GM23338 (cell line): ENCODE measurements around the gene CROCC2. TPM values are rescaled to one million over a fixed set of nuclear protein-coding genes. Genes with fewer than 3 reads are reported as not detected.

Source experiments
- ATAC-seq: fragments of 200-7000 bp; cut with Tn5 transposase; 3 replicates; pipeline ENCODE4 v1.9.1; 2020
- DNase-seq: peaks from one replicate; pipeline ENCODE4 v3.0.0-alpha.2; 2015; ENCODE audit warnings: low spot score
- H2AFZ ChIP-seq: fragments of 200-600 bp; sonication (generic); 2 replicates; pipeline ENCODE4 v1.8.0; 2016; ENCODE audit warnings: antibody characterized with exemption, mild to moderate bottlenecking, moderate library complexity
- H3F3A ChIP-seq: fragments of 200-600 bp; sonication (generic); replicated peaks from 2 replicates; pipeline ENCODE4 v1.8.0; 2017; ENCODE audit warnings: antibody characterized with exemption, mixed run types, low read depth
- H3K27ac ChIP-seq: fragments of 200-600 bp; sonication (generic); 2 replicates; pipeline ENCODE4 v1.6.1; 2016; ENCODE audit warnings: low read depth
- H3K27me3 ChIP-seq: fragments of 200-600 bp; sonication (generic); 2 replicates; pipeline ENCODE4 v1.8.0; 2016; ENCODE audit warnings: mild to moderate bottlenecking, mixed run types, moderate library complexity; ENCODE audit not compliant: insufficient read depth
- H3K36me3 ChIP-seq: fragments of 200-600 bp; sonication (generic); 2 replicates; pipeline ENCODE4 v1.8.0; 2016; ENCODE audit warnings: mild to moderate bottlenecking; ENCODE audit not compliant: insufficient read depth
- H3K4me1 ChIP-seq: fragments of 200-600 bp; sonication (generic); 2 replicates; pipeline ENCODE4 v1.8.0; 2016; ENCODE audit warnings: mild to moderate bottlenecking, moderate library complexity; ENCODE audit not compliant: insufficient read depth
- H3K4me2 ChIP-seq: fragments of 200-600 bp; sonication (generic); 2 replicates; pipeline ENCODE4 v1.7.1; 2017; ENCODE audit warnings: mixed run types
- H3K4me3 ChIP-seq: fragments of 200-600 bp; sonication (generic); 2 replicates; pipeline ENCODE4 v1.6.1; 2016; ENCODE audit warnings: mixed run types
- H3K79me2 ChIP-seq: fragments of 200-600 bp; sonication (generic); replicated peaks from 2 replicates; pipeline ENCODE4 v1.8.0; 2017; ENCODE audit warnings: mild to moderate bottlenecking; ENCODE audit not compliant: insufficient read depth
- H3K9me2 ChIP-seq: fragments of 200-600 bp; sonication (generic); 2 replicates; pipeline ENCODE4 v1.8.0; 2017; ENCODE audit not compliant: insufficient read depth
- H4K20me1 ChIP-seq: fragments of 200-600 bp; sonication (generic); replicated peaks from 2 replicates; pipeline ENCODE4 v1.8.0; 2017; ENCODE audit warnings: mild to moderate bottlenecking; ENCODE audit not compliant: insufficient read depth
- H3K27ac Mint-ChIP-seq: 2 replicates; pipeline ENCODE4 v1.8.0; 2020; ENCODE audit warnings: inconsistent platforms, mild to moderate bottlenecking, moderate library complexity, mixed read lengths
- H3K27me3 Mint-ChIP-seq: 3 replicates; pipeline ENCODE4 v1.8.0; 2022; ENCODE audit warnings: low read depth, mild to moderate bottlenecking, moderate library complexity, mixed read lengths, inconsistent platforms; ENCODE audit not compliant: insufficient read depth, poor library complexity
- H3K36me3 Mint-ChIP-seq: 3 replicates; pipeline ENCODE4 v1.8.0; 2021; ENCODE audit warnings: low read depth, mild to moderate bottlenecking, inconsistent platforms, moderate library complexity, mixed read lengths
- H3K4me1 Mint-ChIP-seq: 3 replicates; pipeline ENCODE4 v1.8.0; 2020; ENCODE audit warnings: mild to moderate bottlenecking, inconsistent platforms, mixed read lengths
- H3K4me3 Mint-ChIP-seq: 3 replicates; pipeline ENCODE4 v1.8.0; 2021; ENCODE audit warnings: moderate library complexity, mild to moderate bottlenecking, inconsistent platforms, mixed read lengths
- H3K9me3 Mint-ChIP-seq: 3 replicates; pipeline ENCODE4 v1.8.0; 2020; ENCODE audit warnings: moderate library complexity, mild to moderate bottlenecking, inconsistent platforms, mixed read lengths
- CREB1 ChIP-seq: fragments of 250-450 bp; sonication (Bioruptor Pico); IDR thresholded peaks from 2 replicates; pipeline ENCODE4 v1.5.0; 2020; ENCODE audit warnings: low read depth, mild to moderate bottlenecking, moderate library complexity
- CTCF ChIP-seq, 2 experiments: fragments of 200-600 bp in 1 of 2; sonication (generic) in 1 of 2; conservative IDR thresholded peaks; 2 replicates each; pipeline versions ENCODE4 v1.5.1 to v1.6.1; 2016 to 2017; ENCODE audit warnings: antibody characterized with exemption in 2 of 2, low read depth in 2 of 2, mild to moderate bottlenecking in 2 of 2, moderate library complexity in 1 of 2
- ETS1 ChIP-seq: IDR thresholded peaks from 2 replicates; pipeline ENCODE4 v1.6.1; 2016; ENCODE audit warnings: antibody characterized with exemption
- EZH2 ChIP-seq: fragments of 200-600 bp; sonication (generic); IDR thresholded peaks from one replicate; pipeline ENCODE4 v1.8.0; 2017; ENCODE audit warnings: antibody characterized with exemption, mild to moderate bottlenecking, low read depth; ENCODE audit not compliant: unreplicated experiment
- EZH2phosphoT487 ChIP-seq: fragments of 200-600 bp; sonication (generic); IDR thresholded peaks from one replicate; pipeline ENCODE4 v1.8.1; 2018; ENCODE audit warnings: antibody characterized with exemption; ENCODE audit not compliant: unreplicated experiment
- JUNB ChIP-seq: IDR thresholded peaks from one replicate; pipeline ENCODE4 v1.6.1; 2016; ENCODE audit warnings: antibody characterized with exemption; ENCODE audit not compliant: unreplicated experiment
- NANOG ChIP-seq: IDR thresholded peaks from 2 replicates; pipeline ENCODE4 v1.6.1; 2016; ENCODE audit warnings: antibody characterized with exemption, borderline replicate concordance
- POLR2AphosphoS5 ChIP-seq: IDR thresholded peaks from 2 replicates; pipeline ENCODE4 v1.6.1; 2016; ENCODE audit warnings: antibody characterized with exemption, low read depth
- REST ChIP-seq: IDR thresholded peaks from one replicate; pipeline ENCODE4 v1.6.1; 2018; ENCODE audit warnings: antibody characterized with exemption; ENCODE audit not compliant: unreplicated experiment
- STAT1 ChIP-seq: IDR thresholded peaks from one replicate; pipeline ENCODE4 v1.6.1; 2016; ENCODE audit warnings: antibody characterized with exemption; ENCODE audit not compliant: unreplicated experiment
- ZNF114 ChIP-seq: fragments of 250-450 bp; sonication (Bioruptor Pico); IDR thresholded peaks from 2 replicates; pipeline ENCODE4 v1.5.0; 2020; ENCODE audit warnings: mild to moderate bottlenecking, moderate library complexity
- ZNF331 ChIP-seq: fragments of 250-450 bp; sonication (Bioruptor Pico); IDR thresholded peaks from 2 replicates; pipeline ENCODE4 v1.5.0; 2020; ENCODE audit warnings: low read depth, mild to moderate bottlenecking, moderate library complexity
- ZNF462 ChIP-seq: fragments of 250-450 bp; sonication (Bioruptor Pico); IDR thresholded peaks from 2 replicates; pipeline ENCODE4 v1.5.0; 2020; ENCODE audit warnings: mild to moderate bottlenecking, moderate library complexity
- polyA plus RNA-seq: library from polyadenylated mRNA; unstranded; fragments of >200 nt; fragmentation: Nextera tagmentation; extraction: Ambion mirVana; gene quantifications from 2 replicates; pipeline ENCODE4 v1.2.1, GENCODE V29; 2016
- total RNA-seq: library from RNA; depleted of rRNA; stranded (reverse); fragments of >200 nt; shearing (Covaris generic); gene quantifications from 2 replicates; pipeline ENCODE4 v1.2.3, GENCODE V29; 2014

CROCC2 gene
- total and polyA plus RNA-seq, 2 experiments from 2014 or later: not detected

GRCh38 chr2:240952496-240953246, 46.5 kb downstream of the CROCC2 start:
- Histone ChIP-seq H3K4me2 (no peak overlapping the region), H3K27me3 (no peaks in the 10 kb centered on the region), H3K4me3 (no peak overlapping the region), H3K79me2 (no peaks in the 10 kb centered on the region), H3F3A (no peaks in the 10 kb centered on the region), H3K9me2 (no peaks in the 10 kb centered on the region), H2AFZ (no peak overlapping the region), H3K36me3 (no peaks in the 10 kb centered on the region), H3K4me1 (no peaks in the 10 kb centered on the region), H4K20me1 (no peaks in the 10 kb centered on the region), H3K27ac (no peak overlapping the region)
- DNase-seq (no peak), ATAC-seq (no peak)
- Mint-ChIP-seq H3K4me1 (peaks cover 18% of the 10 kb centered on the region), H3K27me3 (peaks cover 14% of the 10 kb centered on the region), H3K27ac (no peak overlapping the region), H3K36me3 (no peaks in the 10 kb centered on the region), H3K9me3 (no peaks in the 10 kb centered on the region), H3K4me3 (no peak overlapping the region)
- TF ChIP-seq ZNF114 (CRISPR knock-in tag): no peak
- no peak for TF ChIP-seq EZH2
- TF ChIP-seq REST: no peak
- no peak for TF ChIP-seq ZNF462 (CRISPR knock-in tag)
- no peak for TF ChIP-seq NANOG
- no peak for TF ChIP-seq CREB1 (CRISPR knock-in tag)
- TF ChIP-seq ZNF331 (CRISPR knock-in tag): no peak
- TF ChIP-seq ETS1: no peak
- no peak for TF ChIP-seq EZH2phosphoT487
- TF ChIP-seq POLR2AphosphoS5: no peak
- no peak for TF ChIP-seq JUNB
- no peak for TF ChIP-seq STAT1
- no peak for TF ChIP-seq CTCF (conservative IDR thresholded peaks at IDR 0.05; ENCODE audit: low read depth in 2 of 2)
